Panc1 (cell line): ENCODE measurements around the gene PRCD.

ENCODE experiments used
- SIN3A ChIP-seq: IDR thresholded peaks from 2 replicates; pipeline ENCODE4 v1.6.1; 2012; ENCODE audit warnings: low read depth, mild to moderate bottlenecking, low read length, moderate library complexity, borderline replicate concordance; ENCODE audit not compliant: insufficient read depth
- TF ChIP-seq, protein P1 (sequence below): fragments of 450-650 bp; IDR thresholded peaks from 2 replicates; pipeline ENCODE4 v1.5.1; 2017; ENCODE audit warnings: mild to moderate bottlenecking
- TF ChIP-seq, protein P2 (sequence below), 2 experiments: IDR thresholded peaks; 2 replicates each; pipeline ENCODE4 v1.6.1; 2011 to 2012; ENCODE audit warnings: low read depth in 2 of 2, control low read depth in 1 of 2, low read length in 1 of 2, mild to moderate bottlenecking in 1 of 2, moderate library complexity in 1 of 2; ENCODE audit not compliant: insufficient read depth in 1 of 2

DNA sequence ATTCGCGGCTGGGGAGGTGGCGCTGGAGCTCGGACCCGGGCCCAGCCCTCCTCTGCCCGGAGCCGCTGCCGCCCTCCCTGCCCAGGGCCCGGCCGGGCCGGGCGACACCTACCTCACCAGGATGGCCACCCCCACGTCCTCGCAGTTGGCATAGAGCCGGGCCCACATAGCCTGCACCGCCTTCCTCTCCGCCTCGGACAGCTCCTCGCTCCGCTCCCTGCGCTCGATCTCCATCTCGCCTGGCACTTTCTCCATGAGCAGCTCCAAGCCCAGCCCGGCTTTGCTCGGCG is 2.6 kb upstream of the PRCD start:
- TF ChIP-seq, protein P1, sequence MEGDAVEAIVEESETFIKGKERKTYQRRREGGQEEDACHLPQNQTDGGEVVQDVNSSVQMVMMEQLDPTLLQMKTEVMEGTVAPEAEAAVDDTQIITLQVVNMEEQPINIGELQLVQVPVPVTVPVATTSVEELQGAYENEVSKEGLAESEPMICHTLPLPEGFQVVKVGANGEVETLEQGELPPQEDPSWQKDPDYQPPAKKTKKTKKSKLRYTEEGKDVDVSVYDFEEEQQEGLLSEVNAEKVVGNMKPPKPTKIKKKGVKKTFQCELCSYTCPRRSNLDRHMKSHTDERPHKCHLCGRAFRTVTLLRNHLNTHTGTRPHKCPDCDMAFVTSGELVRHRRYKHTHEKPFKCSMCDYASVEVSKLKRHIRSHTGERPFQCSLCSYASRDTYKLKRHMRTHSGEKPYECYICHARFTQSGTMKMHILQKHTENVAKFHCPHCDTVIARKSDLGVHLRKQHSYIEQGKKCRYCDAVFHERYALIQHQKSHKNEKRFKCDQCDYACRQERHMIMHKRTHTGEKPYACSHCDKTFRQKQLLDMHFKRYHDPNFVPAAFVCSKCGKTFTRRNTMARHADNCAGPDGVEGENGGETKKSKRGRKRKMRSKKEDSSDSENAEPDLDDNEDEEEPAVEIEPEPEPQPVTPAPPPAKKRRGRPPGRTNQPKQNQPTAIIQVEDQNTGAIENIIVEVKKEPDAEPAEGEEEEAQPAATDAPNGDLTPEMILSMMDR: no peak
- TF ChIP-seq, protein P2, sequence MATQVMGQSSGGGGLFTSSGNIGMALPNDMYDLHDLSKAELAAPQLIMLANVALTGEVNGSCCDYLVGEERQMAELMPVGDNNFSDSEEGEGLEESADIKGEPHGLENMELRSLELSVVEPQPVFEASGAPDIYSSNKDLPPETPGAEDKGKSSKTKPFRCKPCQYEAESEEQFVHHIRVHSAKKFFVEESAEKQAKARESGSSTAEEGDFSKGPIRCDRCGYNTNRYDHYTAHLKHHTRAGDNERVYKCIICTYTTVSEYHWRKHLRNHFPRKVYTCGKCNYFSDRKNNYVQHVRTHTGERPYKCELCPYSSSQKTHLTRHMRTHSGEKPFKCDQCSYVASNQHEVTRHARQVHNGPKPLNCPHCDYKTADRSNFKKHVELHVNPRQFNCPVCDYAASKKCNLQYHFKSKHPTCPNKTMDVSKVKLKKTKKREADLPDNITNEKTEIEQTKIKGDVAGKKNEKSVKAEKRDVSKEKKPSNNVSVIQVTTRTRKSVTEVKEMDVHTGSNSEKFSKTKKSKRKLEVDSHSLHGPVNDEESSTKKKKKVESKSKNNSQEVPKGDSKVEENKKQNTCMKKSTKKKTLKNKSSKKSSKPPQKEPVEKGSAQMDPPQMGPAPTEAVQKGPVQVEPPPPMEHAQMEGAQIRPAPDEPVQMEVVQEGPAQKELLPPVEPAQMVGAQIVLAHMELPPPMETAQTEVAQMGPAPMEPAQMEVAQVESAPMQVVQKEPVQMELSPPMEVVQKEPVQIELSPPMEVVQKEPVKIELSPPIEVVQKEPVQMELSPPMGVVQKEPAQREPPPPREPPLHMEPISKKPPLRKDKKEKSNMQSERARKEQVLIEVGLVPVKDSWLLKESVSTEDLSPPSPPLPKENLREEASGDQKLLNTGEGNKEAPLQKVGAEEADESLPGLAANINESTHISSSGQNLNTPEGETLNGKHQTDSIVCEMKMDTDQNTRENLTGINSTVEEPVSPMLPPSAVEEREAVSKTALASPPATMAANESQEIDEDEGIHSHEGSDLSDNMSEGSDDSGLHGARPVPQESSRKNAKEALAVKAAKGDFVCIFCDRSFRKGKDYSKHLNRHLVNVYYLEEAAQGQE (IDR thresholded peaks at IDR 0.05; ENCODE audit: insufficient read depth in 1 of 2, low read depth in 2 of 2, low read length in 1 of 2): 0 out of 4 replicates have a peak, but pooled peaks of 1 of the 2 experiments have one; percentile 57
- TF ChIP-seq SIN3A: no peak
